HEK293T (cell line): ENCODE measurements around the gene NDRG4.

Experiments
- FOXM1 ChIP-seq: fragments of 450-650 bp; IDR thresholded peaks from 2 replicates; pipeline ENCODE4 v1.6.1; 2017; ENCODE audit warnings: mild to moderate bottlenecking, borderline replicate concordance
- SP1 ChIP-seq: fragments of 450-650 bp; IDR thresholded peaks from 2 replicates; pipeline ENCODE4 v1.6.1; 2017
- TARDBP ChIP-seq: fragments of 450-650 bp; IDR thresholded peaks from 2 replicates; pipeline ENCODE4 v1.6.1; 2016

- TF ChIP-seq TARDBP (no peak), FOXM1 (no peak), SP1 (no peak)
These were observed 36.3 kb downstream of the NDRG4 start for GRCh38 chr16:58536278-58536677.
